HepG2 (cell line): ENCODE results near the gene COX4I1. TPM values are rescaled to one million over a fixed set of nuclear protein-coding genes. Genes with fewer than 3 reads are reported as not detected.

ENCODE experiments used
- ATAC-seq: fragments of 200-7000 bp; cut with Tn5 transposase; 3 replicates; pipeline ENCODE4 v1.9.1; 2020; ENCODE audit warnings: mild to moderate bottlenecking, moderate library complexity
- BruUV-seq: library from RNA; stranded (reverse); fragments of 400-500 nt; replicated peaks from 2 replicates; lab custom pipeline; 2021; lab: Mats Ljungman, UMichigan
- CTCF ChIA-PET: fragments of 300-600 bp; formaldehyde crosslinking; extraction: SDS; loops from one replicate; lab custom pipeline; 2021; ENCODE audit warnings: low total read pairs, inconsistent platforms, low intra/inter-chr PET ratio; lab: Yijun Ruan, JAX
- POLR2A ChIA-PET: fragments of 350-600 bp; sonication (Branson Sonifier 250); formaldehyde crosslinking; loops from one replicate; lab custom pipeline; 2020; ENCODE audit warnings: antibody characterized with exemption, inconsistent platforms; lab: Yijun Ruan, JAX
- DNase-seq: peaks from one replicate; pipeline ENCODE4 v3.0.0-alpha.2; 2015; ENCODE audit warnings: low spot score
- FAIRE-seq: peaks from 3 replicates; lab custom pipeline; 2011; peaks lifted over from hg19 to GRCh38; lab: Jason Lieb, UNC
- H2AFZ ChIP-seq: one replicate; pipeline ENCODE4 v1.6.1; 2011; ENCODE audit warnings: low read length, inconsistent platforms
- H3K27ac ChIP-seq: fragments of 300-600 bp; 3 replicates; pipeline ENCODE4 v1.8.0; 2011; ENCODE audit warnings: mixed run types, mild to moderate bottlenecking, mixed read lengths, low read length, inconsistent platforms; ENCODE audit not compliant: insufficient read depth; ENCODE audit errors: extremely low read length
- H3K27me3 ChIP-seq, 2 experiments: fragments of 200-600 bp in 1 of 2; 2 replicates in 1 of 2; 3 replicates in 1 of 2; pipeline versions ENCODE4 v1.6.0 to v1.8.0; 2011; ENCODE audit warnings: low read length in 2 of 2, mild to moderate bottlenecking in 2 of 2, moderate library complexity in 2 of 2, inconsistent platforms in 1 of 2; ENCODE audit not compliant: insufficient read depth in 2 of 2, control insufficient read depth in 1 of 2
- H3K36me3 ChIP-seq, 2 experiments: fragments of 200-600 bp in 1 of 2; replicated peaks in 1 of 2; 2 replicates in 1 of 2; 3 replicates in 1 of 2; pipeline versions ENCODE4 v1.5.1 to v1.8.0; 2011; ENCODE audit warnings: low read length in 2 of 2, inconsistent platforms in 1 of 2; ENCODE audit not compliant: insufficient read depth in 2 of 2, control insufficient read depth in 1 of 2
- H3K4me1 ChIP-seq: 2 replicates; pipeline ENCODE4 v1.5.1; 2012; ENCODE audit warnings: low read length, inconsistent platforms; ENCODE audit not compliant: insufficient read depth
- H3K4me2 ChIP-seq: 2 replicates; pipeline ENCODE4 v1.6.0; 2011; ENCODE audit warnings: low read depth, low read length, inconsistent platforms
- H3K4me3 ChIP-seq, 3 experiments: fragments of 200-600 bp in 1 of 3; sonication (generic), shearing (Covaris generic) in 1 of 3; replicated peaks in 1 of 3; 2 replicates each; pipeline ENCODE4 v1.5.1; 2011 to 2016; ENCODE audit warnings: low read length in 3 of 3, inconsistent platforms in 2 of 3, low read depth in 2 of 3, mild to moderate bottlenecking in 2 of 3, control low read depth in 1 of 3, mixed read lengths in 1 of 3; ENCODE audit not compliant: insufficient read depth in 1 of 3
- H3K79me2 ChIP-seq: one replicate; pipeline ENCODE4 v1.6.1; 2011; ENCODE audit warnings: low read length, inconsistent platforms; ENCODE audit not compliant: insufficient read depth
- H3K9ac ChIP-seq: 2 replicates; pipeline ENCODE4 v1.6.0; 2011; ENCODE audit warnings: mild to moderate bottlenecking, low read depth, low read length, inconsistent platforms; ENCODE audit not compliant: insufficient read depth
- H3K9me3 ChIP-seq: 2 replicates; pipeline ENCODE4 v1.5.1; 2012; ENCODE audit warnings: mild to moderate bottlenecking, low read length
- H4K20me1 ChIP-seq: 2 replicates; pipeline ENCODE4 v1.6.0; 2011; ENCODE audit warnings: inconsistent platforms, mild to moderate bottlenecking, low read length, moderate library complexity; ENCODE audit not compliant: insufficient read depth
- EZH2 ChIP-seq: conservative IDR thresholded peaks from 2 replicates; pipeline ENCODE4 v1.6.1; 2012; ENCODE audit warnings: mild to moderate bottlenecking, low read depth, low read length, moderate library complexity
- HNRNPLL ChIP-seq: fragments of 200-400 bp; formaldehyde crosslinking; IDR thresholded peaks from 2 replicates; pipeline ENCODE4 v1.6.1; 2017; ENCODE audit warnings: mild to moderate bottlenecking, low read depth, low read length; ENCODE audit not compliant: poor library complexity, severe bottlenecking
- NR0B2 ChIP-seq: sonication (generic); formaldehyde crosslinking; IDR thresholded peaks from 2 replicates; pipeline ENCODE4 v1.4.0; 2020; ENCODE audit warnings: mild to moderate bottlenecking, missing genetic modification reagents
- ZFP91 ChIP-seq: sonication (generic); formaldehyde crosslinking; IDR thresholded peaks from 2 replicates; pipeline ENCODE4 v1.9.0; 2022; ENCODE audit warnings: missing genetic modification reagents, mild to moderate bottlenecking, borderline replicate concordance
- ZNF350 ChIP-seq: sonication (generic); formaldehyde crosslinking; IDR thresholded peaks from 2 replicates; pipeline ENCODE4 v1.4.0; 2020; ENCODE audit warnings: mild to moderate bottlenecking, low read depth, missing genetic modification reagents, borderline replicate concordance
- ZNF777 ChIP-seq: sonication (generic); formaldehyde crosslinking; IDR thresholded peaks from 2 replicates; pipeline ENCODE4 v1.4.0; 2020; ENCODE audit warnings: missing genetic modification reagents
- WGBS: methylation state at CpG from one replicate; pipeline ENCODE4 v1.1.6; 2017; ENCODE audit warnings: low lambda C conversion rate; 5-methylcytosine and 5-hydroxymethylcytosine counted together
- in situ Hi-C: cut with HindIII; loops from 2 replicates; pipeline ENCODE4 v1.10.0; 2017; ENCODE audit warnings: low pct_unique_long_range_greater_than_20kb; ENCODE audit not compliant: extremely low pct_ligation_motif_present
- intact Hi-C: fragments of 100-400 bp; cut with micrococcal nuclease; formaldehyde crosslinking; loops from one replicate; pipeline ENCODE4 v1.10.0; 2022; ENCODE audit not compliant: unreplicated experiment
- polyA plus RNA-seq, 8 experiments: library from polyadenylated mRNA; depleted of rRNA in 3 of 8; stranded (reverse) in 7 of 8; unstranded in 1 of 8; fragments of >200 nt; fragmentation: Illumina TruSeq in 4 of 8; extraction: Trizol in 4 of 8; gene quantifications; 2 replicates each; pipeline versions ENCODE4 v1.2.1 to v1.2.3, GENCODE V29; 2011 to 2016; ENCODE audit warnings: low read depth in 4 of 8, missing spikeins in 1 of 8, mixed read lengths in 1 of 8; ENCODE audit not compliant: insufficient read depth in 1 of 8
- total RNA-seq, 5 experiments: library from RNA; depleted of rRNA; stranded (reverse); fragments of >200 nt; fragmentation: Illumina TruSeq; extraction: Trizol; gene quantifications; 2 replicates each; pipeline ENCODE4 v1.2.3, GENCODE V29; 2016; ENCODE audit warnings: low read depth in 1 of 5

The COX4I1 gene
- total and polyA plus RNA-seq, 2 of the 13 experiments (the other 11 are each of a cell fraction or from before 2014, with no cell fraction given): 658 to 902 TPM

GRCh38 chr16:85750146-85750826 lies 49.2 kb upstream of the COX4I1 start:
- no peaks in the 10 kb centered on the region for H3K79me2 ChIP-seq
- 0 out of 2 replicates have a peak, but pooled peaks cover 22% of the 10 kb centered on the region for H3K4me1 ChIP-seq
- H3K27me3 ChIP-seq: peaks cover 30 to 61% of the 10 kb centered on the region in 2 experiments
- H3K36me3 ChIP-seq: no peaks in the 10 kb centered on the region
- H3K9me3 ChIP-seq: no peaks in the 10 kb centered on the region
- in situ Hi-C loops (no loop called here), intact Hi-C loops (no loop called here)
- no peak overlapping the region for H2AFZ ChIP-seq
- BruUV-seq: no TSS peak
- H3K27ac ChIP-seq: no peak overlapping the region
- TF ChIP-seq ZNF350 (CRISPR knock-in tag) (no peak), HNRNPLL (peak; percentile 9), NR0B2 (CRISPR knock-in tag) (0 out of 2 replicates have a peak, but pooled peaks have one; percentile 27), ZNF777 (CRISPR knock-in tag) (peak; percentile 47; the same call in 1 of the 2 replicates), ZFP91 (CRISPR knock-in tag) (0 out of 2 replicates have a peak, but pooled peaks have one; percentile 10), EZH2 (peak; percentile 82)
- no peak overlapping the region for H3K9ac ChIP-seq
- H4K20me1 ChIP-seq: peaks cover 8% of the 10 kb centered on the region; the same call in 1 of the 2 replicates
- ChIA-PET POLR2A (no interaction called here), CTCF (no interaction called here)
- 37% methylated on average over 29 of the region's 51 CpGs for WGBS
- no peak for FAIRE-seq
- DNase-seq: no peak
- ATAC-seq: no peak
- peak overlapping the region; percentile 72 for H3K4me2 ChIP-seq
- H3K4me3 ChIP-seq: peak overlapping the region; percentile 38 to 64 (median 49); a peak in 4 of 6 replicates
